Right lobe of liver (tissue), 6 donors: ENCODE data around the gene NCOA1. TPM values are rescaled to one million over a fixed set of nuclear protein-coding genes. Genes with fewer than 3 reads are reported as not detected.

Source experiments
- ATAC-seq, 4 donors: fragments of 200-7000 bp; cut with Tn5 transposase; one replicate each; pipeline ENCODE4 v1.9.1; 2020; ENCODE audit warnings: mild to moderate bottlenecking in 4 of 4, moderate library complexity in 4 of 4
- DNase-seq, 3 donors: peaks; one replicate each; pipeline ENCODE4 v3.0.0-alpha.2; 2020
- H3K27ac ChIP-seq, 3 donors: fragments of 200-600 bp; one replicate each; pipeline ENCODE4 v1.8.0; 2022
- H3K27me3 ChIP-seq, 2 donors: fragments of 200-600 bp; one replicate each; pipeline ENCODE4 v1.8.0; 2022
- H3K36me3 ChIP-seq, 4 donors: fragments of 200-600 bp; sonication (generic) in 1 of 4; one replicate each; pipeline versions ENCODE4 v1.5.1 to v1.8.0; 2017 to 2022; ENCODE audit warnings: control low read depth in 1 of 4
- H3K4me1 ChIP-seq, 4 donors: fragments of 200-600 bp; sonication (generic) in 1 of 4; one replicate each; pipeline versions ENCODE4 v1.5.1 to v1.8.0; 2017 to 2022; ENCODE audit warnings: control low read depth in 1 of 4
- H3K4me3 ChIP-seq, 3 donors: fragments of 200-600 bp; one replicate each; pipeline ENCODE4 v1.8.0; 2022
- H3K9me3 ChIP-seq, 4 donors: fragments of 200-600 bp; sonication (generic) in 1 of 4; one replicate each; pipeline versions ENCODE4 v1.5.1 to v1.8.0; 2017 to 2022; ENCODE audit warnings: control low read depth in 1 of 4
- POLR2A ChIP-seq: fragments of 450-650 bp; IDR thresholded peaks from one replicate; pipeline ENCODE4 v1.6.1; 2017; ENCODE audit warnings: antibody characterized with exemption, mild to moderate bottlenecking
- WGBS: methylation state at CpG from one replicate; pipeline ENCODE4 v1.1.6; 2018; ENCODE audit warnings: low coverage, low lambda C conversion rate; ENCODE audit not compliant: insufficient coverage; ENCODE audit errors: missing lambda C conversion rate; 5-methylcytosine and 5-hydroxymethylcytosine counted together
- intact Hi-C, 2 donors: fragments of 100-400 bp; cut with DNase I; formaldehyde crosslinking; loops; one replicate each; pipeline versions ENCODE4 v1.11.2 to v1.14.1; 2022
- total RNA-seq, 6 experiments: library from RNA; depleted of rRNA in 2 of 6; stranded (reverse); fragments of >200 nt in 2 of 6; fragmentation: NEBNext Ultra II Directional in 3 of 6; extraction: Animal tissue kit (Norgen Biotek cat#: 25700) in 3 of 6; gene quantifications; one replicate each; pipeline versions ENCODE4 v1.1.0 to v1.2.4, GENCODE V29; 2016 to 2023
- TF ChIP-seq, protein P1 (sequence below), 4 donors: fragments of 200-600 bp in 3 of 4; fragments of 450-650 bp in 1 of 4; IDR thresholded peaks; one replicate each; pipeline versions ENCODE4 v1.5.1 to v1.8.0; 2016 to 2022; ENCODE audit warnings: antibody characterized with exemption in 4 of 4, mild to moderate bottlenecking in 2 of 4
- donor health status: DM: no; HTN: yes; CAD: no.
- donor health status: DM: no; HTN: no; CAD: no.
- donor health status: DM: no; HTN: no; CAD: no.
- donor health status: DM: no; HTN: yes; CAD: no.
- donor health status: DM: no; HTN: yes; CAD: no.

Gene NCOA1
- total RNA-seq, 6 experiments from 2014 or later: 13.5 to 18.9 (median 16.4) TPM

DNA sequence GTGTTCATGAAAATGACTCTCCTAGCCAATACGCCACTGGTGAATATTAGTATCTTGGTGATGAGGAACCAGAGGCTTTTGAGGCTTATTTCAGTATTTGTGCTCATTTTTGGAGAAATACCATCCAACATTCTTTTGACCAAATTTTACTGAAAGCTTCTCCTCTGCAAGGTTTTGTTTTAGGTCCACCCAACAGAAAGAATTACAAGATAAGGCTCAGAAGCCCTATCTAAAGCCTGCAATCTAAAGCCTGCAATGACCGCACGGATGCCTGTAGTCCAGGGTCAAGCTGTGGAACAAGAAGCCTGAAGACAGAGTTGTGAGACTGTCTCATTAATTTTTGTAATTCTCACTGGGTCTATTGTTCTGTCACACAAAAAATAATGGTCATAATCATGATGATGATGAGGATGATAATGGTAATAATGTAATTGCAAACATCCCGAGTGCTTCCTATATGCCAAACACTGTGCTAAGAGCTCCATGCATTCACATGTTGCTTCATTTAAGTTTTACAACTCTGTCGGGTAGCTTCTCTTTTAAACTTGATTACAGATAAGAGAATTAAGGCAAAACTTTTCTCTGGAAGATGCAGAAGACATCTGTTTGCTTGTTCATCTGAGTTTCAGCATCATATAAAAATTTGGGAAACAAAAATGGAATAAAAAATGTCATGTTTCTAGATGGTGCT is 33.2 kb upstream of the NCOA1 start:
- DNase-seq (no peak), ATAC-seq (no peak)
- Histone ChIP-seq H3K36me3 (no peaks in the 10 kb centered on the region), H3K4me3 (no peak overlapping the region), H3K9me3 (no peaks in the 10 kb centered on the region), H3K27me3 (no peaks in the 10 kb centered on the region), H3K4me1 (peaks cover 0 to 5% (median 0%) of the 10 kb centered on the region in 4 donors), H3K27ac (no peak overlapping the region)
- TF ChIP-seq, protein P1, sequence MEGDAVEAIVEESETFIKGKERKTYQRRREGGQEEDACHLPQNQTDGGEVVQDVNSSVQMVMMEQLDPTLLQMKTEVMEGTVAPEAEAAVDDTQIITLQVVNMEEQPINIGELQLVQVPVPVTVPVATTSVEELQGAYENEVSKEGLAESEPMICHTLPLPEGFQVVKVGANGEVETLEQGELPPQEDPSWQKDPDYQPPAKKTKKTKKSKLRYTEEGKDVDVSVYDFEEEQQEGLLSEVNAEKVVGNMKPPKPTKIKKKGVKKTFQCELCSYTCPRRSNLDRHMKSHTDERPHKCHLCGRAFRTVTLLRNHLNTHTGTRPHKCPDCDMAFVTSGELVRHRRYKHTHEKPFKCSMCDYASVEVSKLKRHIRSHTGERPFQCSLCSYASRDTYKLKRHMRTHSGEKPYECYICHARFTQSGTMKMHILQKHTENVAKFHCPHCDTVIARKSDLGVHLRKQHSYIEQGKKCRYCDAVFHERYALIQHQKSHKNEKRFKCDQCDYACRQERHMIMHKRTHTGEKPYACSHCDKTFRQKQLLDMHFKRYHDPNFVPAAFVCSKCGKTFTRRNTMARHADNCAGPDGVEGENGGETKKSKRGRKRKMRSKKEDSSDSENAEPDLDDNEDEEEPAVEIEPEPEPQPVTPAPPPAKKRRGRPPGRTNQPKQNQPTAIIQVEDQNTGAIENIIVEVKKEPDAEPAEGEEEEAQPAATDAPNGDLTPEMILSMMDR (IDR thresholded peaks at IDR 0.05): no peak
- no peak for TF ChIP-seq POLR2A
- WGBS: 69% methylated on average over 5 of the region's 5 CpGs
- intact Hi-C loops: no loop called here

DNA sequence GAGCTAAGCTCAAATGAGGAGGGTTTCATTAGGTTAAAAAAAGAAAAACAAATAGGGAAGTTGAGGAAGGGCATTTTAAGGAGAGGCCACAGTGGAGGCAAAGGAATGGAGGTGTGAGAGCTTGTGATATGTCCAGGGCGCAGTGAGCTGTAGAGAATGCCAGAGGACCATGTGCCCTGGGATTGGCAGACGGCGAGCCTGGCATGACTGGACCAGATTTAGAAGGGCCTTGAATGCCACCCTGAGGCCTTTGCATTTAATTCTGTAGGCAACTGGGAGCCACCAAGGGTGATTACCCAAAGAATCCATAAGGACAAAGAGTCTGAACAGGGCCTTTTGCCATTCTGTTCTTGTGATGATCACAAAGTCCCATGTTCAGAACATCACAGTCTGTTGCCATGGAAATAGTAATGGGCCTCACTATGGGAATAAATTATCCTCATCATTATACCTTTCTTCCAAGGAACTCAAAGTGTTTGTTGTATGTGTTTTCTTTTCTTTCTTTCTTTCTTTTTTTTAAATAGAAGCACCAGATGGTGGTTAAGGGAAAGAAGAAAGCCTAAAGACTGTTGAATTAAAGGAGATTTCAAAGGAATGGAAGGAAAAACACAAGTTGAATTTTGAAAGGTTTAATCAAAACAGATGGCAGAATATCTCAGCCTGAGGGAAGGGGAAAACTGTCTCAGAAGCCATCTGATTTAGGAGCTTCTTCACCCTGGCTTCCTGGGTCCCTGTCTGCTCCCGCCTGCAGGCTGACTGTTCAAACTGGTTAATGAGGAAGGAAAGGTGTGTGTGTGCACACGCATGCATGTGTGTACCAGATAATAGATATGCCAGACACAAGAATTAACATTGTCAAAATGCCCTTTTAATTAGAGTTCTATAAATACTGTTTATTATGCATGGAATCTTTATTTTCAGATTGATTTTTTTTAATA is 31.6 kb upstream of the NCOA1 start:
- no peak for TF ChIP-seq POLR2A
- TF ChIP-seq, protein P1 (IDR thresholded peaks at IDR 0.05): no peak
- intact Hi-C loops: no loop called here
- DNase-seq (no peak), ATAC-seq (no peak)
- Histone ChIP-seq H3K4me3 (no peak overlapping the region), H3K27ac (no peak overlapping the region), H3K36me3 (no peaks in the 10 kb centered on the region), H3K4me1 (no peaks in the 10 kb centered on the region), H3K27me3 (no peaks in the 10 kb centered on the region), H3K9me3 (no peaks in the 10 kb centered on the region)
- WGBS: 80% methylated on average over 4 of the region's 5 CpGs

DNA sequence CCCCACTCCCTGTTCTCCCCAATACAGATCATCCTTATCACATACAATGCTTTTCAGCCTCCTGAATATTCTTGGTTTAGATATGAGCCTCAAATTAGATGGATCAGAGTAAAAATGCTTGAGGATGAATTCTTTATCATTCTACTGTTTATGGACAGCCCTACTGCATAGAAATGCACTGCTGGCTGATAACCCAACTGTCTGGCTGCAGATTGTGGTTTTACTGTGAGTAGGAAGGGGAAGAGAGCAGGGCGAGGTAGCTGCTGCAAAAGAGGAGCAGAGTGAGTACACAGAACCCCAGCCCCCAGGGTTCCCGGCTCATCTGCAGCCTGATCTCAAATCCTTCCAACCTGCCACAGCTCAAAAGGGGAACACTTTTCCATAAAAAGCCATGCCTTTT is 29.4 kb upstream of the NCOA1 start:
- Histone ChIP-seq H3K4me3 (no peak overlapping the region), H3K9me3 (no peaks in the 10 kb centered on the region), H3K4me1 (no peaks in the 10 kb centered on the region), H3K27me3 (no peaks in the 10 kb centered on the region), H3K36me3 (no peaks in the 10 kb centered on the region), H3K27ac (no peak overlapping the region)
- TF ChIP-seq, protein P1 (IDR thresholded peaks at IDR 0.05): no peak
- TF ChIP-seq POLR2A: no peak
- ATAC-seq (peak in 1 of 4 donors; percentile 27), DNase-seq (no peak)
- intact Hi-C loops: no loop called here
- WGBS: 36% methylated on average over 2 of the region's 2 CpGs

DNA sequence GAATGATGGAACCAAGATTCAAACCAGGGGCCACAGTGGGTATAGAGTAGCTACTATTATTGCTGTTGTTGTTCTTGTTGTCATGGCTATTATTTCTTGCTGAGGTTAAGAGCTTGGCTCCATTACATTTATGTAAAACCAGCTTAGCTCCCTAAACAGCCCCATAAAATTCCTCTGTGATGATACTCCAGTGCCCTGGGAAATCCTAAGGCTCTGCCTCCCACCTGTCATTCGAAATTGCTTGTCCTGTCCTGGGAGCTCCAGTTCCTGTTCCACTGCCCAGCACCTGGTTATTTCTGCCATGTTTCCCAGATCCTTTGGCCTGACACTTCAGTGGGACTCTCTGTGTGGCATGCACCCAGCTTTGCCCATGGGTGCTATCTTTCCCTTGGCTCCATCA is 27.8 kb upstream of the NCOA1 start:
- H3K4me1 ChIP-seq: no peaks in the 10 kb centered on the region
- no peak overlapping the region for H3K4me3 ChIP-seq
- TF ChIP-seq, protein P1 (IDR thresholded peaks at IDR 0.05): no peak
- no peak for TF ChIP-seq POLR2A
- DNase-seq (no peak), ATAC-seq (no peak)
- WGBS: 100% methylated on average over 1 of the region's 1 CpG
- H3K27me3 ChIP-seq: no peaks in the 10 kb centered on the region
- intact Hi-C loops: no loop called here
- no peak overlapping the region for H3K27ac ChIP-seq
- no peaks in the 10 kb centered on the region for H3K36me3 ChIP-seq
- no peaks in the 10 kb centered on the region for H3K9me3 ChIP-seq
